Ureter (tissue), 1 donor: ENCODE results near the gene RNF141. TPM values are rescaled to one million over a fixed set of nuclear protein-coding genes. Genes with fewer than 3 reads are reported as not detected.

ENCODE experiments used
- DNase-seq: peaks from one replicate; pipeline ENCODE4 v3.0.0-alpha.2; 2020; ENCODE audit warnings: low spot score
- total RNA-seq: library from RNA; stranded (reverse); gene quantifications from one replicate; pipeline ENCODE4 v1.2.4, GENCODE V29; 2023
- donor health status: DM: yes; HTN: yes; CAD: no.

Gene RNF141
- total RNA-seq, 1 donor from 2014 or later, result 44.6 TPM

DNA sequence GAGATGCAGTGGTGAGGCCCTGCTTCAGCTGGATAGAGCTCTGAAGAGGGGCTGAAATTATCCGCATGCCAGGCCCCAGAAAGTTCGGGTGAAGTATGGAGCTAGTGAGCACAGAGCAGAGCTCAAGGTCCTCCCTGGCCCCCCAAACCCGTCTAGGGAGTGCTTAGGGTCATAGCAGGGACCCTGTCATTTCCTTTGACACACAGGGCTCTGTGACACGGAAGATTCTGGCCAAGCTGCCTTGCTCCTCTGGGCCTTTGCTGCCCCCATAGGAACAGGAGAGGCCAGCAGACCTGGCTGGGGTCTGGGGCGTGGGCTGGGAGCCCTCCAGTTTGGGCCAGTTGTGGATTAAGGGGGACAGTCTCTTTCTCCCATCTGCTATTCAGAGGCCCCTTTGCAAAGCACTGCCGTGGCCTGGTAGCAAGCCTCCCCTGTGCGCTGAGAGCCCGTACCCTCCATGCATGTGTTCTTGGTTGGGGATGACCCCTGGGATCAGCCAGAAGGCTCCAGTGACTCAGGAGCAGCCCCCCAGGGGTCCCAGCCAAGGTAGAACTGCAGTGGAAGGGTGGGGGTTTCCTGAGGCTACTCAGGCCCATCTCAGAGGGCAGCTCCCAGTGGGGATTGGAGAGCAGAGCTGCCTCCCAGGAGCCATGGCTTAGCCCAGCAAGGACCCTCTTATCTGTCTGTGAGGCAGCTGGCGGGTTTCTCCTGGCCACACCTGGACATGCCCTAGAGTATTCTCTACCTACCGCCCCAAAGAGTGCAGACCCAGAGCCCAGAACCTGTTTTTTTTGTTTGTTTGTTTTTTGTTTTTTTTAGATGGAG lies 42.3 kb downstream of the RNF141 start:
- peak; percentile 40 for DNase-seq

- DNase-seq, result peak; percentile 34
These were observed 43.0 kb downstream of the RNF141 start for GRCh38 chr11:10498022-10498400.

- peak; percentile 32 for DNase-seq
These were observed 43.5 kb downstream of the RNF141 start for GRCh38 chr11:10497371-10498021.

DNA sequence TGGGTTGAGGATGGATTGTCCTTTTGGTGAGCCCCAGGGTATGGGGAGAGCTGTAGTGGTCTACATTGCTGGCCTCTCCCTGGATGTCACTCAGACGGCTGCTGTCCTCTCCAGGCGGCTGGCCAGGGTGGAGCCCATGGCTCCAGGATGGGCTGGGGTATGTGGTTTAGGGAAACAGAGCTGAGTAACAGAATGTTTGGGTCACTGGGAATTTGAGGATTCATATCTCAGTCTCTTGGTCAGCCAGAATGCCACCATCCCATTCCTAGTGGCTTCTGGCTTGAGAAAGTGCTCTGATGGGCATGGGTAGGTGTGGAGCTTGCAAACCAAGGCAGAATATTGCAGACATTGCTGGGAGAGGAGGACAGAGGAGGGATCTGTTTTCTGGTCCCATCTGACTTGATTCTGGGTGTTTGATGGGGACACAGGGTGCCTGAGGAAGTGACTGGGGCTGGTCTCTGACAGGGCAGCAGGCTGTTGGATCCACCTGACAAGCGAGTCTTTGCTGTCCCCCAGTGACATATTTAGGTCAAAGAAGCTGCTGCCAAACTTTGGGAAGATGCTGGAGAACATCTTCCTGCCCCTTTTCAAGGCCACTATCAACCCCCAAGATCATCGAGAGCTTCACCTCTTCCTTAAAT lies 44.6 kb downstream of the RNF141 start:
- no peak for DNase-seq

GRCh38 chr11:10495464-10495786 lies 45.6 kb downstream of the RNF141 start:
- DNase-seq, result peak; percentile 40

DNA sequence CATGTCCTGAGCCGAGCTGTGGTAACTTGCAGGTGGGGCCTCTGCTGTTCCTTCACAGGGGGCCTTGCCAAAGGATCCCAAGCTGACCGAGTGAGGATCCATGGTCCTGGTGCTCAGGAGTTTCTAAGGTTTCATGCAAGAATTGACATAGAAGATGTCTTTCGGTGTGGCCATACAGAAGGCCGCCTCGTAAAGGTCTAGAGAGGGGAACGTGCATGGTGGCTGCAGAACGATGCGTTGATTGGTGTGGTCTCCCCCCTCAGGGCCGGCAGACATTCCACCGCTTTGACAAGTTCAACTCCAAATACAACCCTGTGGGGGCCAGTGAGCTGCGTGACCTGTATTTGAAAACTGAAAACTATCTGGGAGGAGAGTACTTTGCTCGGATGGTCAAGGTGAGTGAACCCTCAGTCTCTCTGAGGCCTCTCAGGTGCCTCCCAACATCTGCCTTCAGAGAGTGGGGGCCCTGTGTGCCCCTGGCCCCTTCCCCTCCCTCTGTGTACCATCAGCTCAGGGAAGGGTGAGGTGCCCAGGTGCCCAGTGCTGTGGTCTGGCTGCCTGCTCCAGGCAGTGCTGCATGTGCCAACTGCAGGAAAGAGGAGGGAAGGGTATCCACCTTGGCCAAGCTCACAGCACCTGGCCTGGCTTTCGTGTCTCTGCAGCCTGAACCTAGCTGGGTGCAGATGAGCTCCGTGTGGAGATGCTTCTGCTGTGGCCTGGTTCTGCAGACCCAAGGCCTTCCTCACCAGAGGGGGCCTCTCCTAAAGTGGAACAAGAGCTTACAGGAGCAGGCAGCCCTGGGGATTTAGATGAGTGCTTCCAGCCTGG lies 46.1 kb downstream of the RNF141 start:
- DNase-seq, result peak; percentile 40

- no peak for DNase-seq
These were observed 47.8 kb downstream of the RNF141 start for GRCh38 chr11:10493041-10493663.

DNA sequence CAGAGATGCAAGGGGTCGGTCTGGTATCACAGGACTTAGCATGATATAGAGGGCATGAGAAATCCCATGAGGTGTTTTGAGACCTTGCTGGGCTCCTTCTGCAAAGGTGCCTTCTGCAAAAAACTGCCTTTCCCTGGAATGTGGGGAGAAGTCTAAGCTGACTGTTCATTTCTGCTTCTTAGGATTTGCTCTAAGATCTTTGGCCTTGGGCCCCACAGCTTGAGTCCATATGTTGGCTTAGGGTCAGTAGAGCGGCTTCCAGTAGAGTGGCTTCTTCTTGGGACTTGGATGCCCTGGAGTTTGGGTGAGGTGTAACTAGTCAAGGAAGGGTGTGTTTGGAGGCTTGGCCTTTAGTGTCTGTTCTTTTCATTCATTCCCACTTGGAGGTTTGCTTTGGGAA lies 48.9 kb downstream of the RNF141 start:
- DNase-seq, result no peak

DNA sequence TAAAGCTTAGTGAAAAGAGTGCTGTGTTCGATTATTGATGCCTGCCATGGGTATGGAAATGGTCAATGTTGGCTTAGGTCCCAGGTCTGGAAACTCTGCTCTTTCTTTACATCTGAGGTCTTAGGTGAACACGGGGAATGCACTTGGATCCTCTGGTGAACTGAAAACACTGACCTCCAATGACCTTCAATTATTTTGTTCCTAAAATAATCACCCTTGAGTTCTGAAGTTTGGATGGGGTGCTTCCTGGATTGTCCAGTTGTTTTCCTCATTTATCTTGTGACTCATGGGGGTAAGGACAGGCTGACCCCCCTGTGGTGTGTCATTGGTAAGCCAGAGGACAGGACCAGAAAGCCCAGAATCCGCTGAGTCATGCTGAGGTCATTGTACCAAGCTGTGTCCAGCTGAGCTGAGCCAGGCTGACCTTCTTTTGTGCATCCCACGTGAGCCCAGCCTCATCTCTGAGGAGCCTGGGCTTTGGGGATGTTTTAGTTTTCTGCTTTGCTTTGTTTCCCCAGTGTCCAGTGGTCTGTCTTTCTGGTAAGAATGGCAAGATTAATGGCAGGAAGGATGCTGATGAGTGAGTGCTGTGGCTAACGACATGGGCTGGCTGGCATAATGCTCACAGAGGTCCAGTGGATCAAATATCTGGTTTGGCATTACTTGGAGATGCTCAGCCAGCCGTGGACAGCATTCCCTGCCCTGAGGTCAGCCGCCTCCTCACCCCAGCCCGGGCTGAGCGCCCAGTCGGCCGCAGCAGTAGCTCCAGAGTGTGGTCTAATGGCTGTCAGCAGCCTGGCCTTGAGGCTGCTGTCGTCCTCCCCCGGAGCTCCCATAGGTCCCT lies 50.4 kb downstream of the RNF141 start:
- peak; percentile 79 for DNase-seq

DNA sequence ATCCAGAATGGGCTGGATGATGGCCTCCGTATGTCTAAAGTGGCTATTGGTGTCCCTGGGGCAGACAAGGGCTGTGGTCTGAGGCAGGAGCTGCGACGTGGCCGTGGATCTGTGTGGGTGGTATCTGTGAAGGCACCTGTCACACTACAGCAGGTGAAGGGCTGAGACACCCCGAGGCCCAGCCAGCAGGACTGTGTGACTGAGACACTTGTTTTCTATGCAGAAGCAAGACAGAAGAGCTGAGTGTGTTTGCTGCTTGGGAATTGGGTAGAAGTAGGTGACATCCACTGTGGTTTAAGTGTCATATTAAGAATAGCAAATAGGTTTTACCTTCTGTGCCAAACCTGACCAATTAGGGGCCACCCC lies 51.0 kb downstream of the RNF141 start:
- DNase-seq, result peak; percentile 29

DNA sequence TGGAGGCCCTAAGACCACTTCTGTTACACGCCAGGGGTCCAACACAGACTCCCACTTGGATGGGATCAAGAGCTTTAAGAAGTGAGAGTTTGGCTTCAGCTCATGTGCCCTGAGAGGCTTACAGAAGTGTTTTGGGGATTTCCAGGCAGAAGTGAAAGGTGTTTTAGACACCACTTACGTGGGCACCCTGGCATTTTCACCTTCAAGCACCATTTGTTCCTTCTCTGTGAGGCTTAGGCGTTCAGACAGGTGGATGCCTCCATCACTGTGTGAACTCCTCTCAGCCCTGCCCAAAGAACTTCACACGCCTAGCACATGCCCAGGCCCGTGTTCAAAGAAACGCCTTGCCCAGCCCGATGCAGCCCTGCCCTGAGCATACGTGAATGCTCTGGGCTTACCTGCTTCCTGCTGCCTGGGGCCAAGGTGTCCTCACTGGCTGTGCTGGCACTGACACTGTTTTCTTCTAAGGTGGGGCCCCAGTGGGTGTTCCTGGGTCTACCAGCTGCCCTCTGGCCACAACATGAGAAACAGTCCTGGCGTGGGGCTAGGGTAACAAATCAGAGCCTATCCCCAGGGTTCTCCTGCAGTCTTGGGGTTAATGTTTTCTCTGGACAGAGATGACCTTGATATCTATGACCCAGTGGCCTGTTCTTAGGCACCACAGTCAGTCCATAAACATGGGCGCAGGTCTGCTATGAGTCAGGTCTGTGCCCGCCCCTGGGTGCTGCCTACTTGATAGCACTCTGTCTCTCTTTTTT lies 51.9 kb downstream of the RNF141 start:
- DNase-seq, result peak; percentile 81

GRCh38 chr11:10488121-10488933 lies 52.7 kb downstream of the RNF141 start:
- DNase-seq, result peak; percentile 71

DNA sequence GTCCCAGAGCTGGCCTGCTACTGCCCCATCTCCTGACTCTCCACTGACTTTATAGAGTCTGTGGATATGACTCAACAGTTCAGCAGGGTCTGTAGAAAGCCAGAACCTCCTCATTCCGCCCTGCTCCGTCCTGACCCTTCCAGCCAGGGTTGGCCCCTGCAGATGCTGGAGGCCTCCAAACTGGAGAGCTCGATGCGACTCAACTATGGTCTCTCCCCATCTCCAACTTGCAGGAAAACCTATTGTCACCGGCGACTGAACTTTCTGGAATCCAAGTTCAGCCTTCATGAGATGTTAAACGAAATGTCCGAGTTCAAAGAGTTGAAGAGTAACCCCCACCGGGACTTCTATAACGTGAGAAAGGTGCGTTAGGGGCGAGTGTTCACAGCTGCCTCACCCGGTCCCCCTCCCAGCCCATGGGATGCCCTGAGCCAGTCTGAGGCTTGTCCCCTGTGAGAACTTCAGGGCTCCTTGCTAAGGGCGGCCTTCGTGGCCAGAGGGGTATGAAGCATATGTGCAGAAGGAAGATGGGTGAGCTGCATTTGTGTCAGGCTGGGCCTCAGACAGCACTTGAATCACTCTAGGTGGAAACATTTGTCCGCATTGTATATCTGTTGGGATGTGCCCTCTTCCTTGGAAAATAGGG lies 53.9 kb downstream of the RNF141 start:
- peak; percentile 32 for DNase-seq

- no peak for DNase-seq
These were observed 54.7 kb downstream of the RNF141 start for GRCh38 chr11:10486161-10486840.

DNA sequence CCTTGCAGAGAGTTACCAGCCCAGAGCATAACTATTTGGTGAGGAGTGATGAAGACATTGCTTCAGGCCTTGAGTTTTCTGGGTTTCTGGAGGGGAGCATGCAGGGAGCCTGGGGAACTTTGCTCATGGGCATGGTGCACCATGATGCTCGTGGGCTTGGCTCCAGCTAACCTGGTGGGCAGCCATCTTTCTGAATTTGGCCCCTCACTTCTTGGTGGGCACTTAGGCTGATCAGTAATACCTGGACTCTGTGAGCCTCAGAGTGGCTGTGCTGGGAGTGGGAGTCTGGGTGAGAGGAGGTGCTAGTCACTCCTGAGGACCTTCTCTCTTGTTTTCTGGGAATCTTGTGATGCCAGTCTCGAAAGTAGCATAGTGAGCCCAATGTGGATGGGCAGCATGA lies 55.3 kb downstream of the RNF141 start:
- no peak for DNase-seq

GRCh38 chr11:10484461-10485180 lies 56.4 kb downstream of the RNF141 start:
- DNase-seq, result no peak

DNA sequence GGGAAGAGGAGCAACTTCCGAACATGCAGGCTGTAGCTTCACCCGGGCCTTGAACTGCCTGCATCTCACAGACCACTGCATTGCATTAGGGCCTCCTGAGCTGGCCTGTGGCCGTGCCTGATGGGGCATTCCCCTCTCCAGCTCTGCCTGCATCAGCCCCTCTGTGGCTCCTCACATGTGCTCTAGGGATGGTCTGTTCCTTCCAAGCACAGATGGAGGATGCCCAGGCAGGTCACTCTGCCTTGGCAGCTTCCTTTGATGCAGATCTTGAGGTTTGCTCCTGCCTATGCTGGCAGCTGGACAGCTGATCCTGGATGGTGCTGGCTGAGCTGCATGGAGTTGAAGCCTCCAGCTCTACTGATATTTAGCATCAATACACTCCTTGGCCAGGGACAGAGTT lies 57.4 kb downstream of the RNF141 start:
- no peak for DNase-seq
